Activated naive CD8-positive, alpha-beta T cell treated with anti-CD3 and anti-CD28 coated beads, Interleukin-2, amount 10 ng/mL, durations not matched to agents 7 days and 5 days (primary cell): ENCODE measurements around the gene MYRF. TPM values are rescaled to one million over a fixed set of nuclear protein-coding genes. Genes with fewer than 3 reads are reported as not detected.

Experiments
- total RNA-seq, 2 experiments: library from RNA; stranded (reverse); gene quantifications; one replicate each; pipeline ENCODE4 v1.2.3, GENCODE V29; 2021

The MYRF gene
- total RNA-seq, 2 experiments from 2014 or later = 3.4 TPM

Other genes starting within 250 kb of the MYRF start
- gene LRRC10B, start 243.9 kb upstream of the MYRF start, total RNA-seq = not detected
- gene SYT7, start 171.6 kb upstream of the MYRF start, total RNA-seq = not detected
- gene DAGLA, start 72.2 kb upstream of the MYRF start, total RNA-seq = under 1 TPM; 0.08 to 0.14 TPM
- gene TMEM258, start 40.0 kb downstream of the MYRF start, total RNA-seq = 100 to 1,000 TPM; 127 to 140 TPM
- gene FEN1, start 40.3 kb downstream of the MYRF start, total RNA-seq = 10 to 100 TPM; 87.1 to 88.7 TPM
- gene FADS1, start 64.4 kb downstream of the MYRF start, total RNA-seq = 10 to 100 TPM; 53.2 to 54.7 TPM
- gene FADS2, start 75.7 kb downstream of the MYRF start, total RNA-seq = 100 to 1,000 TPM; 245 to 280 TPM
- 1 to 10 TPM; 4.7 TPM for gene FADS3, start 138.9 kb downstream of the MYRF start, total RNA-seq
- 1 to 10 TPM in 1 of 2 experiments, under 1 TPM in 1; 0.28 to 1.6 TPM for gene RAB3IL1, start 164.9 kb downstream of the MYRF start, total RNA-seq
- gene BEST1, start 197.7 kb downstream of the MYRF start, total RNA-seq = under 1 TPM; 0.20 to 0.30 TPM
- gene FTH1, start 215.0 kb downstream of the MYRF start, total RNA-seq = 100 to 1,000 TPM; 793 to 808 TPM